AG04450 (cell line): ENCODE results near the gene DNAJC15. TPM values are rescaled to one million over a fixed set of nuclear protein-coding genes. Genes with fewer than 3 reads are reported as not detected.
"Not testable (repeated sequence)": the region's sequence is repeated elsewhere in the genome, so short reads cannot be mapped to it uniquely, and the experiment has no call there.

Source experiments
- CTCF ChIA-PET: fragments of 300-600, 350-600 bp; formaldehyde crosslinking; extraction: SDS; loops from one replicate; lab custom pipeline; 2022; ENCODE audit warnings: antibody characterized with exemption, inconsistent platforms; lab: Charles Lee
- POLR2A ChIA-PET: fragments of 350-600 bp; formaldehyde crosslinking; extraction: SDS; loops from one replicate; lab custom pipeline; 2021; ENCODE audit warnings: antibody characterized with exemption, inconsistent platforms; lab: Yijun Ruan, JAX
- DNase-seq: peaks from one replicate; pipeline ENCODE4 v3.0.0-alpha.2; 2011; ENCODE audit warnings: low read depth, low spot score
- H3K27ac ChIP-seq: one replicate; pipeline ENCODE4 v1.5.1; 2012; ENCODE audit warnings: low read depth, low read length, control low read depth
- H3K27me3 ChIP-seq: one replicate; pipeline ENCODE4 v1.6.0; 2012; ENCODE audit warnings: low read length; ENCODE audit not compliant: control insufficient read depth, insufficient read depth
- H3K4me3 ChIP-seq: 2 replicates; pipeline ENCODE4 v1.5.1; 2011; ENCODE audit warnings: mild to moderate bottlenecking, low read depth, low read length, control low read depth
- H3K9me3 ChIP-seq: 2 replicates; pipeline ENCODE4 v1.5.1; 2012; ENCODE audit warnings: low read length; ENCODE audit not compliant: control insufficient read depth, insufficient read depth
- CTCF ChIP-seq: IDR thresholded peaks from 2 replicates; pipeline ENCODE4 v1.5.1; 2011; ENCODE audit warnings: low read depth, low read length, control low read depth, inconsistent platforms
- polyA plus RNA-seq: library from polyadenylated mRNA; depleted of rRNA; stranded (reverse); fragments of >200 nt; gene quantifications from 2 replicates; pipeline ENCODE4 v1.2.3, GENCODE V29; 2011

The DNAJC15 gene
- polyA plus RNA-seq, 1 experiment, result 48.6 TPM

- Histone ChIP-seq H3K27me3 (no peaks in the 10 kb centered on the region), H3K27ac (no peak overlapping the region), H3K9me3 (no peaks in the 10 kb centered on the region; the same call in 1 of the 2 replicates), H3K4me3 (no peak overlapping the region)
- ChIA-PET POLR2A (no interaction called here), CTCF (no interaction called here)
- no peak for TF ChIP-seq CTCF
- no peak for DNase-seq
Measured at GRCh38 chr13:43041369-43041921, 18.1 kb downstream of the DNAJC15 start.

DNA sequence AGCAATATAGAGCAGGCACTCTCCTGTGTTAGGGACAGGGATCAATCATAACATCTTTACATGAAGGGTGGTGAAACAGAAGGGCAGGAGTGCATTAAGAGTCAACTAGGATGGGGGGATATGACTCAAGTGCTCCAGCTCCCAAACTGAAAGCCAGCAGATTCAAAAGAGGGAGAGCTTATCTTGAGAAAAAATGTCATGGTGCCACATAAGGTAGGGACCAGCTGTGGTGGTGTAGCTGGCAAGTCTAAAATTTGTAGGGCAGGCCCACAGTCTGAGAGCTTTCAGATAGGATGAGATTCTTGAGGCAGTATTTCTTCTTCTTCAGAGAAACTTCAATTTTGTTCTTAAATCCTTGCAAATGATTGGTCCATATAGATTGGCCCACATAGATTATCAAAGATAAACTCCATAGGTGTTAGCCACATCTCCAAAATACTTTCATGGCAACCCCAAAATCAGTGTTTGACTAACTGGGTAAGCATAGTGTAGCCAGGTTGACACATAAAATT is 19.1 kb downstream of the DNAJC15 start:
- Histone ChIP-seq H3K4me3 (no peak overlapping the region), H3K9me3 (no peaks in the 10 kb centered on the region), H3K27ac (no peak overlapping the region), H3K27me3 (no peaks in the 10 kb centered on the region)
- ChIA-PET CTCF (no interaction called here), POLR2A (no interaction called here)
- TF ChIP-seq CTCF, result no peak
- no peak for DNase-seq

- ChIA-PET CTCF (no interaction called here), POLR2A (no interaction called here)
- no peaks in the 10 kb centered on the region for H3K9me3 ChIP-seq
- no peak overlapping the region for H3K4me3 ChIP-seq
- no peak for TF ChIP-seq CTCF
- no peaks in the 10 kb centered on the region for H3K27me3 ChIP-seq
- no peak overlapping the region for H3K27ac ChIP-seq
- DNase-seq, result no peak
Measured at GRCh38 chr13:43044720-43045301, 21.4 kb downstream of the DNAJC15 start.

GRCh38 chr13:43045302-43045773 is 22.0 kb downstream of the DNAJC15 start:
- CTCF ChIA-PET, H3K9me3 ChIP-seq, POLR2A ChIA-PET, H3K27me3 ChIP-seq, H3K4me3 ChIP-seq, H3K27ac ChIP-seq, DNase-seq: not testable (repeated sequence)

- no peak overlapping the region for H3K4me3 ChIP-seq
- POLR2A ChIA-PET, result no interaction called here
- no peaks in the 10 kb centered on the region for H3K27me3 ChIP-seq
- no peak for TF ChIP-seq CTCF
- H3K9me3 ChIP-seq, result no peaks in the 10 kb centered on the region
- DNase-seq, result no peak
- CTCF ChIA-PET, result interaction anchor here (0.5 kb wide), 1 partner anchor 76 kb away, joined by 3 read pairs; no protein-coding TSS in a partner anchor
- no peak overlapping the region for H3K27ac ChIP-seq
Measured at GRCh38 chr13:43046259-43046658, 22.9 kb downstream of the DNAJC15 start.
